OCI-LY1 (cell line): ENCODE results near the gene OR13F1.
"Not testable (repeated sequence)": the region's sequence is repeated elsewhere in the genome, so short reads cannot be mapped to it uniquely, and the experiment has no call there.

Source experiments
- H2AFZ ChIP-seq: fragments of 200-600 bp; sonication (generic), shearing (Covaris generic); 2 replicates; pipeline ENCODE4 v1.6.0; 2014; ENCODE audit warnings: antibody characterized with exemption, mild to moderate bottlenecking, low read length
- H3F3A ChIP-seq: fragments of 200-600 bp; sonication (generic), shearing (Covaris generic); 2 replicates; pipeline ENCODE4 v1.6.0; 2014; ENCODE audit warnings: mild to moderate bottlenecking, antibody characterized with exemption, low read length, moderate library complexity; ENCODE audit not compliant: insufficient read depth
- H3K27ac ChIP-seq: fragments of 200-600 bp; sonication (generic); 2 replicates; pipeline ENCODE4 v1.5.1; 2014; ENCODE audit warnings: low read length, mixed run types, mild to moderate bottlenecking, low read depth; ENCODE audit not compliant: poor library complexity, severe bottlenecking
- H3K27me3 ChIP-seq: fragments of 200-600 bp; sonication (generic); 2 replicates; pipeline ENCODE4 v1.6.0; 2014; ENCODE audit warnings: antibody characterized with exemption, mild to moderate bottlenecking, low read length, moderate library complexity; ENCODE audit not compliant: insufficient read depth
- H3K36me3 ChIP-seq: fragments of 200-600 bp; sonication (generic); 2 replicates; pipeline ENCODE4 v1.6.1; 2014; ENCODE audit warnings: mild to moderate bottlenecking, antibody characterized with exemption, low read length, moderate library complexity, mixed read lengths; ENCODE audit not compliant: insufficient read depth
- H3K4me1 ChIP-seq: fragments of 200-600 bp; sonication (generic); 2 replicates; pipeline ENCODE4 v1.5.1; 2014; ENCODE audit warnings: mild to moderate bottlenecking, low read length, moderate library complexity; ENCODE audit not compliant: insufficient read depth, severe bottlenecking
- H3K4me2 ChIP-seq: fragments of 200-600 bp; sonication (generic), shearing (Covaris generic); 2 replicates; pipeline ENCODE4 v1.6.1; 2014; ENCODE audit warnings: low read length
- H3K4me3 ChIP-seq: fragments of 200-600 bp; sonication (generic); 2 replicates; pipeline ENCODE4 v1.5.1; 2014; ENCODE audit warnings: low read length, low read depth, mild to moderate bottlenecking, mixed read lengths; ENCODE audit not compliant: poor library complexity, severe bottlenecking
- H3K79me2 ChIP-seq: fragments of 200-600 bp; shearing (Covaris generic); 2 replicates; pipeline ENCODE4 v1.6.1; 2016; ENCODE audit warnings: mixed run types, low read length, mixed read lengths; ENCODE audit not compliant: insufficient read depth
- H3K9ac ChIP-seq: fragments of 200-600 bp; sonication (generic), shearing (Covaris generic); 2 replicates; pipeline ENCODE4 v1.6.1; 2014; ENCODE audit warnings: mild to moderate bottlenecking, low read length, mixed read lengths
- H3K9me2 ChIP-seq: fragments of 200-600 bp; sonication (generic), shearing (Covaris generic); 2 replicates; pipeline ENCODE4 v1.6.1; 2014; ENCODE audit warnings: low read depth, mild to moderate bottlenecking, low read length, mixed read lengths
- H3K9me3 ChIP-seq: fragments of 200-600 bp; shearing (Covaris generic); 2 replicates; pipeline ENCODE4 v1.6.1; 2014; ENCODE audit warnings: low read length, mixed read lengths
- H4K20me1 ChIP-seq: fragments of 200-600 bp; sonication (generic), shearing (Covaris generic); 2 replicates; pipeline ENCODE4 v1.6.0; 2016; ENCODE audit warnings: mild to moderate bottlenecking, low read length; ENCODE audit not compliant: insufficient read depth
- EZH2 ChIP-seq: fragments of 200-600 bp; sonication (generic), shearing (Covaris generic); IDR thresholded peaks from 2 replicates; pipeline ENCODE4 v1.8.0; 2017; ENCODE audit warnings: borderline replicate concordance, mixed run types, mild to moderate bottlenecking, antibody characterized with exemption, low read length, moderate library complexity, mixed read lengths
- TF ChIP-seq, protein P1 (sequence below): fragments of 200-600 bp; sonication (generic), shearing (Covaris generic); IDR thresholded peaks from 2 replicates; pipeline ENCODE4 v1.5.1; 2017; ENCODE audit warnings: mild to moderate bottlenecking, antibody characterized with exemption, low read length, moderate library complexity, mixed read lengths

Gene OR13F1

DNA sequence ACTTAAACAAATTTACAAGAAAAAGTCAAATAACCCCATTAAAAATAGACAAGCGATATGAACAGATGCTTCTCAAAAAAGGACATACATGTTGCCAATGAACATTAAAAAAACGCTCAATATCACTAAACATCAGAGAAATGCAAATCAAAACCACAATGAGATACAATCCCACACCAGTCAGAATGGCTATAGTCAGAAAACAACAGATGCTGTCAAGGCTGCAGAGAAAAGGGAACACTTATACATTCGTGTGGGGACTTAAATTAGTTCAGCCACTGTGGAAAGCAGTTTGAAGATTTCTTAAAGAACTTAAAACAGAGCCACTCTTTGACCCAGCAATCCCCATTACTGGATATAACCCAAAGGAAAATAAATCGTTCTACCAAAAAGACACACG is 10.8 kb downstream of the OR13F1 start:
- Histone ChIP-seq H3K4me3 (no peak overlapping the region), H2AFZ (no peak overlapping the region), H4K20me1 (no peaks in the 10 kb centered on the region)

GRCh38 chr9:104520241-104520640 is 16.2 kb downstream of the OR13F1 start:
- not testable (repeated sequence) for H2AFZ ChIP-seq, H3K36me3 ChIP-seq

More for the DNA sequence above, 10.8 kb downstream of the OR13F1 start:
- Histone ChIP-seq H3K36me3 (no peaks in the 10 kb centered on the region), H3K9me2 (no peaks in the 10 kb centered on the region), H3F3A (no peaks in the 10 kb centered on the region), H3K27me3 (no peaks in the 10 kb centered on the region), H3K27ac (no peak overlapping the region), H3K4me2 (no peak overlapping the region), H3K9ac (no peak overlapping the region), H3K9me3 (no peaks in the 10 kb centered on the region), H3K79me2 (no peaks in the 10 kb centered on the region), H3K4me1 (no peaks in the 10 kb centered on the region)
- TF ChIP-seq EZH2: no peak
- TF ChIP-seq, protein P1, sequence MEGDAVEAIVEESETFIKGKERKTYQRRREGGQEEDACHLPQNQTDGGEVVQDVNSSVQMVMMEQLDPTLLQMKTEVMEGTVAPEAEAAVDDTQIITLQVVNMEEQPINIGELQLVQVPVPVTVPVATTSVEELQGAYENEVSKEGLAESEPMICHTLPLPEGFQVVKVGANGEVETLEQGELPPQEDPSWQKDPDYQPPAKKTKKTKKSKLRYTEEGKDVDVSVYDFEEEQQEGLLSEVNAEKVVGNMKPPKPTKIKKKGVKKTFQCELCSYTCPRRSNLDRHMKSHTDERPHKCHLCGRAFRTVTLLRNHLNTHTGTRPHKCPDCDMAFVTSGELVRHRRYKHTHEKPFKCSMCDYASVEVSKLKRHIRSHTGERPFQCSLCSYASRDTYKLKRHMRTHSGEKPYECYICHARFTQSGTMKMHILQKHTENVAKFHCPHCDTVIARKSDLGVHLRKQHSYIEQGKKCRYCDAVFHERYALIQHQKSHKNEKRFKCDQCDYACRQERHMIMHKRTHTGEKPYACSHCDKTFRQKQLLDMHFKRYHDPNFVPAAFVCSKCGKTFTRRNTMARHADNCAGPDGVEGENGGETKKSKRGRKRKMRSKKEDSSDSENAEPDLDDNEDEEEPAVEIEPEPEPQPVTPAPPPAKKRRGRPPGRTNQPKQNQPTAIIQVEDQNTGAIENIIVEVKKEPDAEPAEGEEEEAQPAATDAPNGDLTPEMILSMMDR: no peak

GRCh38 chr9:104527109-104527508 is 23.0 kb downstream of the OR13F1 start, which contains the start of gene OR13C4:
Gene OR13C4, minus strand, starts transcription at chr9:104527209. Its CDS starts 0 bp downstream, at chr9:104527209.
- Histone ChIP-seq H3K36me3 (no peaks in the 10 kb centered on the region), H3K9me2 (no peaks in the 10 kb centered on the region)

More at GRCh38 chr9:104520241-104520640, 16.2 kb downstream of the OR13F1 start:
- not testable (repeated sequence) for H3K27me3 ChIP-seq, H3K4me1 ChIP-seq, H4K20me1 ChIP-seq, H3K79me2 ChIP-seq, H3F3A ChIP-seq, H3K9me3 ChIP-seq, H3K27ac ChIP-seq, H3K4me3 ChIP-seq, H3K4me2 ChIP-seq, H3K9me2 ChIP-seq, H3K9ac ChIP-seq

DNA sequence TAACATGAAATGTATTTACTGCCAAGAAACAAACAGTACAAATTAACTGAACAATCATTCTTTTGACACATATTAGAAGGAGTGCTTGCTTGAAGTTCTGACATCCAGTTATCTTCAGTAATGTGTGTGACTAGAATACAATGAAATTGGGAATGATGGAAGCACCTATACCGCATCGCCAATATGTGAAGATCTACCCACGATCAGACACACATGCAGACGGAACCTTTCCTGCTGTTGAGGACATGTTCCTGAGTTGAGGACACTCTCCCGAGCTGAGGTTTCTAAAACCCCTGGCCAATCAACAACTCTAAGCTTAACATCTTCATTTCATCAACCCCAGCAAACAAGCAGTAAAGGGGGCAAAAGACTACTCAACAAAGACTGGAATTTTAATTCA is 32.7 kb downstream of the OR13F1 start, which contains the start of gene OR13C3:
OR13C3 (minus strand) TSS at position 101 of the 400 bp plus-strand sequence. CDS start 133 bp downstream, outside the sequence.
- Histone ChIP-seq H3K4me3 (no peak within 1 kb of the TSS), H3K79me2 (no peaks in the 10 kb centered on the region), H3K36me3 (no peaks in the 10 kb centered on the region), H2AFZ (no peak within 1 kb of the TSS), H3K4me1 (no peaks in the 10 kb centered on the region), H3K27me3 (no peaks in the 10 kb centered on the region), H3K9ac (no peak within 1 kb of the TSS), H3K9me3 (no peaks in the 10 kb centered on the region), H3K9me2 (no peaks in the 10 kb centered on the region), H3K4me2 (no peak within 1 kb of the TSS), H3F3A (no peaks in the 10 kb centered on the region), H3K27ac (no peak within 1 kb of the TSS), H4K20me1 (no peaks in the 10 kb centered on the region)
- TF ChIP-seq, protein P1: no peak
- TF ChIP-seq EZH2: no peak

More at GRCh38 chr9:104527109-104527508, 23.0 kb downstream of the OR13F1 start, which contains the start of gene OR13C4:
- Histone ChIP-seq H3K9ac (no peak within 1 kb of the TSS), H3K79me2 (no peaks in the 10 kb centered on the region), H4K20me1 (no peaks in the 10 kb centered on the region), H3K4me3 (no peak within 1 kb of the TSS), H3K4me1 (no peaks in the 10 kb centered on the region), H3K27ac (no peak within 1 kb of the TSS), H3K27me3 (no peaks in the 10 kb centered on the region), H2AFZ (no peak within 1 kb of the TSS), H3K9me3 (no peaks in the 10 kb centered on the region), H3K4me2 (no peak within 1 kb of the TSS), H3F3A (no peaks in the 10 kb centered on the region)
- TF ChIP-seq EZH2: no peak
- TF ChIP-seq, protein P1: no peak
